HAP-1 (cell line): ENCODE data around the gene ATP9B.

Experiments
- DNase-seq, 2 experiments: peaks; one replicate each; pipeline ENCODE4 v3.0.0-alpha.2; 2016 to 2020; ENCODE audit warnings: low spot score in 2 of 2
- H3K27me3 ChIP-seq: fragments of 250-450 bp; sonication (Bioruptor Pico); 2 replicates; pipeline ENCODE4 v1.5.1; 2020; ENCODE audit warnings: low read depth, mild to moderate bottlenecking, moderate library complexity
- H3K36me3 ChIP-seq: fragments of 250-450 bp; sonication (Bioruptor Pico); replicated peaks from 2 replicates; pipeline ENCODE4 v1.5.1; 2020; ENCODE audit warnings: mild to moderate bottlenecking
- H3K4me1 ChIP-seq: fragments of 250-450 bp; sonication (Bioruptor Pico); 2 replicates; pipeline ENCODE4 v1.5.1; 2020; ENCODE audit warnings: mild to moderate bottlenecking
- H3K4me3 ChIP-seq: fragments of 250-450 bp; sonication (Bioruptor Pico); 2 replicates; pipeline ENCODE4 v1.5.1; 2020; ENCODE audit warnings: mild to moderate bottlenecking, moderate library complexity
- H3K9me3 ChIP-seq: fragments of 250-450 bp; sonication (Bioruptor Pico); 2 replicates; pipeline ENCODE4 v1.5.1; 2020; ENCODE audit warnings: mild to moderate bottlenecking, moderate library complexity
- in situ Hi-C: fragments of 300-500 bp; cut with MboI; formaldehyde crosslinking; loops from 3 replicates; pipeline ENCODE4 v1.14.3; 2020; ENCODE audit warnings: low sequenced_read_pairs, inconsistent platforms, mixed read lengths

The ATP9B gene

DNA sequence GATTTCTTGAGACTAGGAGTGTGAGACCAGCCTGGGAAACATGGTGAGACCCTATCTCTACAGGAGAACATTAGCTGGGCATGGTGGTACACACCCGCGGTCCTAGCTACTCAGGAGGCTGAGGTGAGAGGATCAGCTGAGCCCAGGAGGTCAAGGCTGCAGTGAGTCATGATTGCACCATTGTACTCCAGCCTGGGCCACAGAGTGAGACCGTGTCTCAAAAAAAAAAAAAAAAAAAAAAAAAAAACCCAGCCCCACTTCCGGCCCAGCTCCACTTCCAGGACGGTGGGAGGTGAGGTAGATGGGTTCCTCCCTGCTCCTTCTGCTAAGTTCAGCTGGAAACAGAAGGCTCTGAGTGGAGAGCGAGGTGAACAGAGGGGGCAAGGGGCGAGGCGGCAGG lies 285.2 kb downstream of the ATP9B start:
- Histone ChIP-seq H3K27me3 (no peaks in the 10 kb centered on the region), H3K4me3 (no peak overlapping the region), H3K9me3 (no peaks in the 10 kb centered on the region), H3K36me3 (no peaks in the 10 kb centered on the region), H3K4me1 (peaks cover 4% of the 10 kb centered on the region)
- no peak for DNase-seq
- in situ Hi-C loops = no loop called here

DNA sequence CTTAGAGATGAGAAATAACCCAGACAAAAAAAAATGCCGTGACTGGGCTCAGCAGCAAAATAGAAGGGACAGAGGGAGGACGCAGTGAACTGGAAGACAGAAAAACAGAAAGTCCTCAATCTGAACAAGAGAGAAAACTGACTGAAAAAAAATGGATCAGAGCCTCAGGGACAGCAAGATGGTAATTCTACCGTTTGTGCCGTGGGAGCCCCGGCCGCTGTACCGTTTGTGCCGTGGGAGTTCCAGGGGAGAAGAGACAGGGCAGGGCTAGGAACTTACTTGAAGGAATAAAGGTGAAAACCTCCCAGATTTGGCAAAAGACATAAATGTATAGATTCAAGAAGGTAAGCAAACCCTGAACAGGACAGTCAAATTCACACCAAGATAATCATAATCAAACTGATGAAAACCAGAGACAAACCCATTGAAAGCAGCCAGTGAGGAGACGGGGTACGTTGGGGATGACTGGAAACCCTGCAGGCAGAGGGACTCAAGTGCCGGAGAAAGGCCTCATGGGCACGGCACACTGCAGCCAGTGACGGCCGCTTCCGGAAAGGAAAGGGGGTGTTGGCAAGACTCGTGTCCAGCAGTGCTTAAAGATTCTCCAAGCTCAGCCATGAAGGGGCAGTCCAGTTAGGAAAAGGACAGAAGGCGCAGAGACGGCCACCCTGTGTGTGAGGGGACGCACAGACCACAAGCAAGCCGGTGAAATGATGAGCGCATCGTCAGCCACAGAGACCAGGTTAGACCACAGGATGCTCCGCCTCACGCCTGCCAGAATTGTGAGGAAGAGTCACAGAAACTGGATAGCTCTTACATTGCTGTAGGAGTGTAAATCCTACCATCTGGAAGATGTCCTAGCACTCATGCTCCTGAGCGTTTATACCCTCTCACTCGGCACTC lies 286.5 kb downstream of the ATP9B start:
- 0 out of 2 replicates have a peak, but pooled peaks cover 4% of the 10 kb centered on the region for H3K36me3 ChIP-seq
- DNase-seq = no peak
- no peak overlapping the region for H3K4me3 ChIP-seq
- H3K27me3 ChIP-seq = no peaks in the 10 kb centered on the region
- in situ Hi-C loops = no loop called here
- H3K9me3 ChIP-seq = no peaks in the 10 kb centered on the region
- H3K4me1 ChIP-seq = peaks cover 4% of the 10 kb centered on the region

DNA sequence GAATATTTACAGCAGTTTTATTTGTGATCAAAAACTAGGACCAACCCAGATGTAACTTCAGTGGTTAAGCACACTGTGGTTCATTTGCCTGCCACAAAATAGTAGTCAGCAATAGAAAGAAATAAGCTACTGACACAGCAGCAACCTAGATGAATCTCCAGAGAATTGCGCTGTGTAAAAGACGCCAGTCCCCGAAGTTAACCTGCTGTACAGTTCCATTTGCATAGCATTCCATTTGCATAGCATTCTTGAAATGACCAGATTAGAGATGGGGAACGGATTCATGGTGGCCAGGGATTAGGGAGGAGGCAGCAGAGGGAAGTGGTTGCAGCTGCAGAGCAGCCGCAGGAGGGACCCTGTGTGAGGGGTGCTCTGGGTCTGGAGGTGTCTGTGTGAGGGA lies 287.2 kb downstream of the ATP9B start:
- H3K27me3 ChIP-seq = no peaks in the 10 kb centered on the region
- no peak overlapping the region for H3K4me3 ChIP-seq

DNA sequence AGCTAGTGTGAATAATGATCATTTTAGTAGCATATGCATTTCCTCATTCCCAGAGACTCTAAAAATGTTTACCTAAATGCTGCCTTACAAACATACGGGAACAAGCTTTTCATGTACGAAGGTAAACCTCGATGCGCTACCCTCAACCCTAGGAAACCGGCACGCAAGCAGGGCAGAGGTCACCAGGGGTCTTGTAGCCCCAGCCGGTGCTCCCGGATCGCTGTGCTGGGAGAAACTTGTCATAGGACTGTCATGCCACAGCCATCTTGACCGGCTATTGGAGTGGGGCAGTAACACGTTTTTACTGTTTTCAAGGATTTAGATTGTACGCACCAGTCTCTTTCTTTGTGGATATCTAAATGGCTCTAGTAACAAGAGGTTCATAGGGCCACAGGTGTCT lies 291.7 kb downstream of the ATP9B start:
- Histone ChIP-seq H3K36me3 (0 out of 2 replicates have a peak, but pooled peaks cover 4% of the 10 kb centered on the region), H3K4me1 (peaks cover 4% of the 10 kb centered on the region), H3K27me3 (no peaks in the 10 kb centered on the region), H3K4me3 (no peak overlapping the region), H3K9me3 (no peaks in the 10 kb centered on the region)
- no peak for DNase-seq
- in situ Hi-C loops = no loop called here

More for the DNA sequence above, 287.2 kb downstream of the ATP9B start:
- in situ Hi-C loops = no loop called here
- Histone ChIP-seq H3K36me3 (0 out of 2 replicates have a peak, but pooled peaks cover 4% of the 10 kb centered on the region), H3K4me1 (peaks cover 4% of the 10 kb centered on the region), H3K9me3 (no peaks in the 10 kb centered on the region)
- DNase-seq = peak; percentile 43 to 46

DNA sequence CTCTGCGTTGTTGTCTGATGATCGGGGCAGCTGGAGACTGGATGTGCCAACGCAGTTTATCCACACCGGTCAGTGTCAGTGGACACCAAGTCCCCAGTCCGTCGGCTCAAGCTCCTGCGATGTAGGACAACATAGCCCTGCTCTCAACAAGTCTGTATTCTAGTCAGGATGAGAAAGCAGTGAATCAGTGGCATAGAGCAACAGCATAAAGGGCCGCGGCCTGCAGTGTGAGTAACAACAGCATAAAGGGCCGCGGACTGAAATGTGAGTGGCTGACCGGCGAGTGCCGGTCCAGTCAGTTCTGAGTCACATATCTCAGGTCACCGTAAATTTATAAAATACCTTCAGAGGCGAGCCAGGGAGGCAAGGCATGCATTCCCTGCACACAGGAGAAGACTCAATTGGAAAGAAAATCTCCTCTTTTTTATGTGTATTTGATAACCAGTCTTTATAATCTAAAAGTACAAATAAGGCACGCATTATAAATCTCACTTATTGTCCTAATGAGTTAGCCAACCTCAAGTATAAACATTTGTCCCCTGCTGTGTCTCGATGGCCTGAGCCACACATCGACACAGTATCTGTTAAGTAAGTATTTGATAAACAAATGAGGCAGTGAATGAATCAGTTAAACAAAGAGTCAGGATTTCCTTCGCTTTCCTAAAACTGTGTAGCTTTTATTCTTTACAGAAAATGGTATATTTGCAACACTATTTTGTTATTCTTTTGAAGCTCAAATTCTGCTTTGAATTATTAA lies 292.8 kb downstream of the ATP9B start:
- H3K4me1 ChIP-seq = no peaks in the 10 kb centered on the region
- no peaks in the 10 kb centered on the region for H3K9me3 ChIP-seq
- no peak for DNase-seq
- H3K36me3 ChIP-seq = 0 out of 2 replicates have a peak, but pooled peaks cover 4% of the 10 kb centered on the region
- in situ Hi-C loops = no loop called here
- H3K27me3 ChIP-seq = no peaks in the 10 kb centered on the region
- H3K4me3 ChIP-seq = no peak overlapping the region

DNA sequence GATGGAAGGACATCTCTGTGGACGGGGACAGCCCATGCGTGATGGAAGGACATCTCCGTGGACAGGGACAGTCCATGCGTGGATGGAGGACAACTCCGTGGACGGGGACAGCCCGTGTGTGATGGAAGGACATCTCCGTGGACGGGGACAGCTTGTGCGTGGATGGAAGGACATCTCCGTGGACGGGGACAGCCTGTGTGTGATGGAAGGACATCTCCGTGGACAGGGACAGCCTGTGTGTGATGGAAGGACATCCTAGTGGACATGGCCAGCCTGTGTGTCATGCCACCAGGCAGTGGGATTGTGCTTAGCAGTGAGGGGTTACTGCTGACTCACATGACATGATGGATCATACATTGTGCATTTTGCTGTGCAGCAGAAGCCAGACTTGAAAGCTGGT lies 296.5 kb downstream of the ATP9B start:
- Histone ChIP-seq H3K4me1 (no peaks in the 10 kb centered on the region), H3K9me3 (no peaks in the 10 kb centered on the region), H3K4me3 (no peak overlapping the region), H3K36me3 (no peaks in the 10 kb centered on the region), H3K27me3 (no peaks in the 10 kb centered on the region)
- in situ Hi-C loops = no loop called here
- DNase-seq = no peak

DNA sequence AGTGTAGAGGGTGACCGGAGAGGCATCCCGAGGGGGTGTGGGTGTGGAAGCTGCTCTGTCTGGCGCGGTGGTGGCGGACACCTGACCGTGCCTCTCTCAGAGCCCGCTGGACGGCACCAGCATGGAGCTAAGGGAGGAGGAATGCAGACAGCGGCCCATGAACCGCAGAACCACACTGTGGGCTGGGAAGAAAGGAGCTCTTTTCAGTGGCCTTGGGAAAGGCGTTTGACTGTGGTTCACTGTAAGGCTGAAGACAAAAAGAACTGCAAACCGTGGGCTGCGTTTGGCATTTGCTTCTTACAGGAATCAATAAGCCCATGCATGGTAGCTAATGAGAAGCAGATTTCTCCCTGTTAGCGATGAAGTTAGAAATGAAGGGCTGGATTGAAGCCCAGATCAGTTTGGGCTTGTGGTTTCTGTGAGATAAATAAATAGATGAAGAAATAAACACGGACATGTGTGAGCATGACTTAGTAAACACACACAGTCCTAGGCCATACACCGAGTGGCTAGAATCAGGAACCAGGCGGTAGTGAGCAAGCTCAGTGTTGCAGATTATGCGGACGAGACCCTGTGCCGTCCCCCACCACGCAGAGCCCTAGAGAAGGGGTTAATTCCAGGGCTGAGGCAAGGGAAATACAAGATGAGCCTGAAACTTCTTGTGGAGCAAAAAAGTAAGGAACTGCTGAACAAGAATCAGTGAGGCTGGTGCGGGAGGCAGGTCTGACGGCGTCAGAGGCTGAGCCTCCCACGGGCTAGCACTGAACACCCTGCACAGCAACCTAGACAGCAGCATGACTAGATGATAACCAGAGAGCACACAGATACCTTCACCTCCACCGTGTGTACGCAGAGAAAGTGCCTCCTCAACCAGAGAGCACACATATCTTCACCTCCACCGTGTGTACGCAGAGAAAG lies 297.2 kb downstream of the ATP9B start:
- Histone ChIP-seq H3K9me3 (no peaks in the 10 kb centered on the region), H3K36me3 (no peaks in the 10 kb centered on the region)
- no peak for DNase-seq

DNA sequence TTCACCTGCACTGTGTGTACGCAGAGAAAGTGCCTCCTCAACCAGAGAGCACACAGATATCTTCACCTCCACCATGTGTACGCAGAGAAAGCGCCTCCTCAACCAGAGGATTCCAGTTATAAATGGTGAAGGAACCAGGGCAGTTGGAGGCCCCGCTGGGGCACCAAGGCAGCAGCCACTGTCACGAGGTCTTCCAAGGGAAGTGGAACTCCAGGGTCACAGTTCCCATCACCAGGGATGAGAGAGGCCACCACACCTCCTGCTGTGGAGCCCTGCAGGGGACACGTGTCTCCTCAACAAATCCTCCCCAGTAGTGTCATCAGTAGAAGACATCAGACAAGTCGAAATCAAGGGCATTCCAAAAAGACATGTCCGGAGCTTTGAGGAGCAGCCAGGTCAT lies 298.3 kb downstream of the ATP9B start:
- Histone ChIP-seq H3K36me3 (no peaks in the 10 kb centered on the region), H3K9me3 (no peaks in the 10 kb centered on the region), H3K4me1 (peaks cover 4% of the 10 kb centered on the region), H3K27me3 (no peaks in the 10 kb centered on the region), H3K4me3 (no peak overlapping the region)
- in situ Hi-C loops = no loop called here
- no peak for DNase-seq

More for the DNA sequence above, 297.2 kb downstream of the ATP9B start:
- H3K4me1 ChIP-seq = no peaks in the 10 kb centered on the region
- in situ Hi-C loops = no loop called here
- no peak overlapping the region for H3K4me3 ChIP-seq
- H3K27me3 ChIP-seq = no peaks in the 10 kb centered on the region

DNA sequence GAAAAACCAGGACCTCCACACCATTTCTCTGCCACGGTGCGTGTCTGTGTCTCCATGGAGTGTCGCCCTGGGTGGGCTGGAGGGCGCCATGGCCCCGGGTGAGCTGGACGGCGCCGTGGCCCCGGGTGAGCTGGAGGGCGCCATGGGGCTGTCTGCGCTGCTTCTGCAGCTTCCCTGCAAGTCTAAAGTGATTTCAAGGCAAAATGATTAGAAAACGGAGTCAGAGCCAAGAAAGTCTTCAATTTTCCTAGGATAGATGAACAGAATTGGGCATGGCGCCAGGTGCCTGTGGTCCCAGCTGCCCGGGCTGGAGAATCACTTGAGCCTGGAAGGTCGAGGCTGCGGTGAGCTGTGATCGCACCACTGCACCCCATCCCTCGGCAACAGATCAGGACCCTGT lies 298.8 kb downstream of the ATP9B start:
- DNase-seq = no peak
- no peaks in the 10 kb centered on the region for H3K9me3 ChIP-seq
- H3K36me3 ChIP-seq = no peaks in the 10 kb centered on the region
- peaks cover 10% of the 10 kb centered on the region for H3K4me1 ChIP-seq
- no peaks in the 10 kb centered on the region for H3K27me3 ChIP-seq
- in situ Hi-C loops = no loop called here
- H3K4me3 ChIP-seq = no peak overlapping the region

DNA sequence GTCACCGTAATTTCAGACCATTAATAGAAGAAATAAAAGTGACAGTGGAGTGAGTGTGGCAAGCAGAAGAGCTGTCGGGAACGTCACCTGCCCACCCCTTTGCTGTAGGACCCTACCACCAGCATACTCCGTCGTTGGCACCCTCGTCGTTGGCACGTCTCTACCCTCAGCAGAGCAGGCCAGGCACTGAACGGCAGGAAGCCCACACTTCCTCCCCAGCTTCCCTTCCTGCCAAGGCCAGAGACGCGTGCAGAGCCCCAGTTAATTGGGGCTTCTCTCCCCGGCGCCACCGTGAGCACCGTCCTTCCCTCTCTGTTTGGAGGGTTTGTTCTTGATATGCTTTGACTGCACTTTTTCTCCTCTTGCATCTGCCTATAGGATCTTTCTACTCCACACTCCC lies 299.5 kb downstream of the ATP9B start:
- in situ Hi-C loops = no loop called here
- Histone ChIP-seq H3K9me3 (no peaks in the 10 kb centered on the region), H3K36me3 (no peaks in the 10 kb centered on the region), H3K27me3 (no peaks in the 10 kb centered on the region), H3K4me1 (peaks cover 12% of the 10 kb centered on the region), H3K4me3 (no peak overlapping the region)
- no peak for DNase-seq

DNA sequence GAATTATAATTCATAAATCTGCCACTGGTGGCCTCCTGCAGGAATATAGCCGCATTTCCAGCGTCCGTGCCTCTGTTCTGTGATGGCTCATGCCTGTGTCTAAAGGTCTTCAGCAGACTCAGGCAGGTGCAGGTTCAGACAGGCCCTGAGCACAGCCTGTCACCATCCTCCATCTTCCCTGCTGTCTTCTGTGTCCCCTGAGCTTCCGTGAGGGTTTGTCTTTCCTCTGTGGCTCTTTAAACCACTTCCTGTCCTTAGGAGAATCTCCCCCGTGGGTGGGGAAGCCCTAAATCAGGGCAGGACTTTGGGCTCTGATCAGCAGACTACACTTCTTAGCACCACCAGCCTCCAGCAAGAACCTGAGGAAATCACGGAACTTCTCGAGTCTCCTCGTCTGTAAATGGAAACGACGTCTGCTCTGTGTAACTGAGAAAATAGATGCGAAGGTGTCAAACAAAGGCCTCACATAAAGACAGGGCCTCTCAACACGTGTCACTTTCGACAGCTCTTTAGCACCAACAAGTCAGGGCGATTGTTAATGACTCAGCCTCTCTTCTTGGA lies 302.4 kb downstream of the ATP9B start:
- Histone ChIP-seq H3K4me1 (peaks cover 12% of the 10 kb centered on the region), H3K27me3 (no peaks in the 10 kb centered on the region), H3K9me3 (no peaks in the 10 kb centered on the region), H3K36me3 (no peaks in the 10 kb centered on the region), H3K4me3 (no peak overlapping the region)
- no peak for DNase-seq
- in situ Hi-C loops = loop anchor here (10.0 kb wide), 1 partner anchor 273 kb away; no protein-coding TSS in a partner anchor

DNA sequence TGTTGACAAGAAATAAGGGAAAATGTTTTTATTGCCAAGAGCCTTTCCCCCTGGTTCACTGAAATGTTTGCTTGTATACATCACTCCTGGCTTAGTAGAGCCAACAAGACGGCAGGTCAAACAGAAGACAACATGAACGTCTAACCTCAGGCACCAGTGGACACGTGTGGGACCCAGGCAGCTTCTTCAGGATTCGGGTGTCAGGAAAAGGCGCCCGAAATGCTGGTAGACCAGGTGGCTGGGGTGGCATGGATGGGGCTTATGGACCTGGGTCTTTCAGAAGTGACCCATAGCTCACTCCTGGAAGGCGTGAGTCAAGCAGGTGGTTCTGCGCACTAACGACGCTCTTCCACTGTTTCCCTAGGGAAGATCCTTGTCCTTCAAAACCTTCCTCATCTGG lies 303.3 kb downstream of the ATP9B start:
- H3K9me3 ChIP-seq = no peaks in the 10 kb centered on the region
- H3K4me1 ChIP-seq = peaks cover 12% of the 10 kb centered on the region
- no peak overlapping the region for H3K4me3 ChIP-seq
- H3K36me3 ChIP-seq = no peaks in the 10 kb centered on the region
- DNase-seq = peak in 1 of 2 experiments; percentile 48
- in situ Hi-C loops = loop anchor here (10.0 kb wide), 1 partner anchor 272 kb away; no protein-coding TSS in a partner anchor
- H3K27me3 ChIP-seq = no peaks in the 10 kb centered on the region

DNA sequence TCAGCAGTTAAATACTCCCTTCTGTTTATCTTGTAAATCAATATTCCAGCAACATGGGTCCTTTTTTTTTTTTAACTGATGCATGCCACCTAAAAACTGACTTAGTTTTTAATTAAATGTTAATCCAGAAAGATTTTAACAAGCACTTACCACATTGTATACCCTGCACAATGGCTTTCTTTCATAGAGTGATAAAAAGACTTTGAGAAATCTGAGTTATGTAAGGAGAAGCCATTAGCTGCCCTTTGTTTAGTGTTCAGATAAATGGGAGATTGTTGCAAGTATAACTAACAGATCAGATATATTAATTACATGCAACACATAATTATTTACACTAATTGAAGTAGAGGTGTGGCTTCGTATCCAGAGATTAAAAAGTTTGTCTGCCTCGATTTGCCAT lies 303.8 kb downstream of the ATP9B start:
- Histone ChIP-seq H3K4me3 (no peak overlapping the region), H3K36me3 (no peaks in the 10 kb centered on the region), H3K27me3 (no peaks in the 10 kb centered on the region), H3K4me1 (peaks cover 12% of the 10 kb centered on the region), H3K9me3 (no peaks in the 10 kb centered on the region)
- in situ Hi-C loops = loop anchor here (10.0 kb wide), 1 partner anchor 272 kb away; no protein-coding TSS in a partner anchor
- DNase-seq = peak in 1 of 2 experiments; percentile 80
